ENCODE measurements around the gene PNMA3.

DNA sequence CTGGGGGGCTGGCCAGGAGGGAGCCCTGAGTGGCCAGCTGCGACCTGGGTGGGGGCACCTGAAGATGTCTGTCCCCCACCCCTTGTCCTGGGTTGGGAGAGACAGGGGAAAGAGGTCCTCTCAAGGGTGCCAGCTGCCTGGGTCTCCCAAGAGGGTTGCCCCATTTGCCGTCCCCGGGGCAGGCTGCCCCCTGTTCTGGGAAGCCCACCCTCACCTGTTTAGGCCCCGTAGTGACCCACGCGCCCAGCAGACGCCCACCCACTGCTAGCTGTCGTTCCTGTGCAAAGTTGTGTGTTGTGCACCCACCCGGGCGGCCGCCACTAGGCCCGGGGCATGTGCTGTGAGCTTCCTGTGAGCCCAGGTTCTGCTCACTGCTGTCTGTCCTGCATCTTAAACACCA is 25.5 kb upstream of the PNMA3 start:
- no peak for TF ChIP-seq EZH2 (IDR thresholded peaks at IDR 0.05; ENCODE audit: borderline replicate concordance, low read depth, low read length, severe bottlenecking)
- TF ChIP-seq, protein P1, sequence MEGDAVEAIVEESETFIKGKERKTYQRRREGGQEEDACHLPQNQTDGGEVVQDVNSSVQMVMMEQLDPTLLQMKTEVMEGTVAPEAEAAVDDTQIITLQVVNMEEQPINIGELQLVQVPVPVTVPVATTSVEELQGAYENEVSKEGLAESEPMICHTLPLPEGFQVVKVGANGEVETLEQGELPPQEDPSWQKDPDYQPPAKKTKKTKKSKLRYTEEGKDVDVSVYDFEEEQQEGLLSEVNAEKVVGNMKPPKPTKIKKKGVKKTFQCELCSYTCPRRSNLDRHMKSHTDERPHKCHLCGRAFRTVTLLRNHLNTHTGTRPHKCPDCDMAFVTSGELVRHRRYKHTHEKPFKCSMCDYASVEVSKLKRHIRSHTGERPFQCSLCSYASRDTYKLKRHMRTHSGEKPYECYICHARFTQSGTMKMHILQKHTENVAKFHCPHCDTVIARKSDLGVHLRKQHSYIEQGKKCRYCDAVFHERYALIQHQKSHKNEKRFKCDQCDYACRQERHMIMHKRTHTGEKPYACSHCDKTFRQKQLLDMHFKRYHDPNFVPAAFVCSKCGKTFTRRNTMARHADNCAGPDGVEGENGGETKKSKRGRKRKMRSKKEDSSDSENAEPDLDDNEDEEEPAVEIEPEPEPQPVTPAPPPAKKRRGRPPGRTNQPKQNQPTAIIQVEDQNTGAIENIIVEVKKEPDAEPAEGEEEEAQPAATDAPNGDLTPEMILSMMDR (IDR thresholded peaks at IDR 0.05; ENCODE audit: extremely low read depth in 1 of 2, insufficient read depth in 1 of 2, low read depth in 1 of 2, low read length in 2 of 2): no peak
- TF ChIP-seq, protein P2, sequence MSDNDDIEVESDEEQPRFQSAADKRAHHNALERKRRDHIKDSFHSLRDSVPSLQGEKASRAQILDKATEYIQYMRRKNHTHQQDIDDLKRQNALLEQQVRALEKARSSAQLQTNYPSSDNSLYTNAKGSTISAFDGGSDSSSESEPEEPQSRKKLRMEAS (IDR thresholded peaks at IDR 0.05; ENCODE audit: insufficient read depth, insufficient read length): no peak
- no peak for TF ChIP-seq MYC (IDR thresholded peaks at IDR 0.05; ENCODE audit: low read depth, low read length)
- no peak for TF ChIP-seq GATA2 (IDR thresholded peaks at IDR 0.05; ENCODE audit: insufficient read depth, insufficient read length, low read depth, low read length)
- no peak for TF ChIP-seq POLR2A (IDR thresholded peaks at IDR 0.05; ENCODE audit: low read depth, low read length)
- TF ChIP-seq POLR2AphosphoS5 (IDR thresholded peaks at IDR 0.05; ENCODE audit: insufficient read depth, low read depth, low read length): no peak
- TF ChIP-seq JUN (IDR thresholded peaks at IDR 0.05; ENCODE audit: borderline replicate concordance, insufficient read depth, insufficient read length, low read depth): no peak
- TF ChIP-seq FOS (IDR thresholded peaks at IDR 0.05; ENCODE audit: borderline replicate concordance, insufficient read depth, low read length): no peak

All from endothelial cell of umbilical vein (primary cell).